Rectal smooth muscle tissue (tissue), 1 donor: Measurements from ENCODE around the gene NDUFV1.

Experiments used
- H3K27ac ChIP-seq: one replicate; pipeline ENCODE4 v1.7.0; 2013; ENCODE audit warnings: low read depth, low read length, inconsistent platforms
- H3K27me3 ChIP-seq: one replicate; pipeline ENCODE4 v1.7.0; 2013; ENCODE audit warnings: low read length; ENCODE audit not compliant: control insufficient read depth, insufficient read depth
- H3K36me3 ChIP-seq: one replicate; pipeline ENCODE4 v1.7.0; 2013; ENCODE audit warnings: low read length; ENCODE audit not compliant: control insufficient read depth, insufficient read depth
- H3K4me1 ChIP-seq: one replicate; pipeline ENCODE4 v1.7.0; 2013; ENCODE audit warnings: low read length; ENCODE audit not compliant: control insufficient read depth, insufficient read depth
- H3K4me3 ChIP-seq: one replicate; pipeline ENCODE4 v1.7.0; 2013; ENCODE audit warnings: low read length
- H3K9ac ChIP-seq: one replicate; pipeline ENCODE4 v1.7.0; 2013; ENCODE audit warnings: low read length

NDUFV1 gene

GRCh38 chr11:67627812-67628624 lies 21.3 kb downstream of the NDUFV1 start:
- H3K9ac ChIP-seq, result no peak overlapping the region

GRCh38 chr11:67628710-67629385 lies 22.1 kb downstream of the NDUFV1 start:
- H3K27me3 ChIP-seq, result no peaks in the 10 kb centered on the region
- H3K4me3 ChIP-seq, result peak overlapping the region; percentile 67
- no peak overlapping the region for H3K27ac ChIP-seq
- no peak overlapping the region for H3K9ac ChIP-seq
- no peaks in the 10 kb centered on the region for H3K36me3 ChIP-seq
- H3K4me1 ChIP-seq, result peaks cover 6% of the 10 kb centered on the region

More at GRCh38 chr11:67627812-67628624, 21.3 kb downstream of the NDUFV1 start:
- Histone ChIP-seq H3K27me3 (no peaks in the 10 kb centered on the region), H3K36me3 (no peaks in the 10 kb centered on the region), H3K4me3 (no peak overlapping the region), H3K4me1 (peaks cover 6% of the 10 kb centered on the region), H3K27ac (no peak overlapping the region)

GRCh38 chr11:67629386-67630227 lies 22.9 kb downstream of the NDUFV1 start, which contains the start of gene NUDT8:
NUDT8 (minus strand) TSS chr11:67629937; CDS start chr11:67629911, 26 bp downstream.
- Histone ChIP-seq H3K9ac (peak within 1 kb of the TSS; percentile 85), H3K36me3 (no peaks in the 10 kb centered on the region), H3K4me3 (peak within 1 kb of the TSS; percentile 79), H3K27me3 (no peaks in the 10 kb centered on the region), H3K27ac (peak within 1 kb of the TSS; percentile 90), H3K4me1 (peaks cover 6% of the 10 kb centered on the region)

- Histone ChIP-seq H3K9ac (peak overlapping the region; percentile 85), H3K4me3 (peak overlapping the region; percentile 79), H3K36me3 (no peaks in the 10 kb centered on the region), H3K4me1 (peaks cover 6% of the 10 kb centered on the region), H3K27me3 (no peaks in the 10 kb centered on the region), H3K27ac (peak overlapping the region; percentile 90)
Observed at GRCh38 chr11:67630228-67630942, 23.6 kb downstream of the NDUFV1 start.

- Histone ChIP-seq H3K27me3 (no peaks in the 10 kb centered on the region), H3K4me3 (peak overlapping the region; percentile 79), H3K36me3 (no peaks in the 10 kb centered on the region), H3K27ac (peak overlapping the region; percentile 90), H3K4me1 (peaks cover 6% of the 10 kb centered on the region), H3K9ac (peak overlapping the region; percentile 85)
Observed at GRCh38 chr11:67630943-67631331, 24.2 kb downstream of the NDUFV1 start.

GRCh38 chr11:67631411-67631810 lies 24.7 kb downstream of the NDUFV1 start:
- no peak overlapping the region for H3K27ac ChIP-seq
- peaks cover 6% of the 10 kb centered on the region for H3K4me1 ChIP-seq
- H3K36me3 ChIP-seq, result no peaks in the 10 kb centered on the region
- peak overlapping the region; percentile 85 for H3K9ac ChIP-seq
- H3K27me3 ChIP-seq, result no peaks in the 10 kb centered on the region
- no peak overlapping the region for H3K4me3 ChIP-seq

- Histone ChIP-seq H3K36me3 (no peaks in the 10 kb centered on the region), H3K4me3 (no peak overlapping the region), H3K27ac (no peak overlapping the region), H3K9ac (no peak overlapping the region), H3K4me1 (peaks cover 6% of the 10 kb centered on the region), H3K27me3 (no peaks in the 10 kb centered on the region)
Observed at GRCh38 chr11:67631853-67632174, 25.1 kb downstream of the NDUFV1 start.

GRCh38 chr11:67632175-67632981 lies 25.6 kb downstream of the NDUFV1 start:
- Histone ChIP-seq H3K27me3 (no peaks in the 10 kb centered on the region), H3K9ac (no peak overlapping the region), H3K4me3 (no peak overlapping the region), H3K36me3 (no peaks in the 10 kb centered on the region), H3K27ac (no peak overlapping the region), H3K4me1 (peaks cover 6% of the 10 kb centered on the region)

- H3K36me3 ChIP-seq, result no peaks in the 10 kb centered on the region
- H3K9ac ChIP-seq, result no peak overlapping the region
- H3K4me3 ChIP-seq, result no peak overlapping the region
- no peaks in the 10 kb centered on the region for H3K27me3 ChIP-seq
- peaks cover 6% of the 10 kb centered on the region for H3K4me1 ChIP-seq
- no peak overlapping the region for H3K27ac ChIP-seq
Observed at GRCh38 chr11:67632982-67633755, 26.4 kb downstream of the NDUFV1 start.

GRCh38 chr11:67633758-67634365 lies 27.1 kb downstream of the NDUFV1 start:
- H3K9ac ChIP-seq, result no peak overlapping the region
- H3K27ac ChIP-seq, result no peak overlapping the region
- H3K4me3 ChIP-seq, result no peak overlapping the region
- peaks cover 6% of the 10 kb centered on the region for H3K4me1 ChIP-seq
- no peaks in the 10 kb centered on the region for H3K27me3 ChIP-seq
- H3K36me3 ChIP-seq, result no peaks in the 10 kb centered on the region
